ENCODE measurements around the gene SIAH3.
A peak's percentile ranks its signal among the peaks of the same experiment; 100 is the strongest.

The SIAH3 gene

GRCh38 chr13:45820106-45820838 is 31.3 kb downstream of the SIAH3 start:
- no peak for TF ChIP-seq CTCF (IDR thresholded peaks at IDR 0.05; ENCODE audit: low read depth, low read length, missing control alignments)
- no peak overlapping the region for H3K4me3 ChIP-seq (replicated peaks; ENCODE audit: low read depth, low read length)
- no peak for DNase-seq (ENCODE audit: extremely low read depth, low read depth)

- peak; percentile 19 for TF ChIP-seq CTCF (IDR thresholded peaks at IDR 0.05; ENCODE audit: low read depth, low read length, missing control alignments)
- no peak for DNase-seq (ENCODE audit: extremely low read depth, low read depth)
- no peak overlapping the region for H3K4me3 ChIP-seq (replicated peaks; ENCODE audit: low read depth, low read length)
Observed at GRCh38 chr13:45817833-45818232, 33.7 kb downstream of the SIAH3 start.

- no peak overlapping the region for H3K4me3 ChIP-seq (replicated peaks; ENCODE audit: low read depth, low read length)
- DNase-seq (ENCODE audit: extremely low read depth, low read depth), result no peak
- no peak for TF ChIP-seq CTCF (IDR thresholded peaks at IDR 0.05; ENCODE audit: low read depth, low read length, missing control alignments)
Observed at GRCh38 chr13:45816427-45816826, 35.1 kb downstream of the SIAH3 start.

GRCh38 chr13:45812695-45813372 is 38.7 kb downstream of the SIAH3 start:
- H3K4me3 ChIP-seq (replicated peaks; ENCODE audit: low read depth, low read length), result no peak overlapping the region
- no peak for DNase-seq (ENCODE audit: extremely low read depth, low read depth)
- no peak for TF ChIP-seq CTCF (IDR thresholded peaks at IDR 0.05; ENCODE audit: low read depth, low read length, missing control alignments)

GRCh38 chr13:45811891-45812694 is 39.5 kb downstream of the SIAH3 start:
- TF ChIP-seq CTCF (IDR thresholded peaks at IDR 0.05; ENCODE audit: low read depth, low read length, missing control alignments), result no peak
- H3K4me3 ChIP-seq (replicated peaks; ENCODE audit: low read depth, low read length), result no peak overlapping the region
- no peak for DNase-seq (ENCODE audit: extremely low read depth, low read depth)

GRCh38 chr13:45809801-45810394 is 41.7 kb downstream of the SIAH3 start:
- DNase-seq (ENCODE audit: extremely low read depth, low read depth), result no peak
- TF ChIP-seq CTCF (IDR thresholded peaks at IDR 0.05; ENCODE audit: low read depth, low read length, missing control alignments), result no peak
- no peak overlapping the region for H3K4me3 ChIP-seq (replicated peaks; ENCODE audit: low read depth, low read length)
